NCI-H446 treated with DMSO at 0.1 percent for 48 hours (cell line): ENCODE data around the gene TUT1.
"Not testable (repeated sequence)": the region's sequence is repeated elsewhere in the genome, so short reads cannot be mapped to it uniquely, and the experiment has no call there.

Source experiments
- DNase-seq: peaks from one replicate; lab custom pipeline; 2025; lab: John Stamatoyannopoulos, UW

Gene TUT1

DNA sequence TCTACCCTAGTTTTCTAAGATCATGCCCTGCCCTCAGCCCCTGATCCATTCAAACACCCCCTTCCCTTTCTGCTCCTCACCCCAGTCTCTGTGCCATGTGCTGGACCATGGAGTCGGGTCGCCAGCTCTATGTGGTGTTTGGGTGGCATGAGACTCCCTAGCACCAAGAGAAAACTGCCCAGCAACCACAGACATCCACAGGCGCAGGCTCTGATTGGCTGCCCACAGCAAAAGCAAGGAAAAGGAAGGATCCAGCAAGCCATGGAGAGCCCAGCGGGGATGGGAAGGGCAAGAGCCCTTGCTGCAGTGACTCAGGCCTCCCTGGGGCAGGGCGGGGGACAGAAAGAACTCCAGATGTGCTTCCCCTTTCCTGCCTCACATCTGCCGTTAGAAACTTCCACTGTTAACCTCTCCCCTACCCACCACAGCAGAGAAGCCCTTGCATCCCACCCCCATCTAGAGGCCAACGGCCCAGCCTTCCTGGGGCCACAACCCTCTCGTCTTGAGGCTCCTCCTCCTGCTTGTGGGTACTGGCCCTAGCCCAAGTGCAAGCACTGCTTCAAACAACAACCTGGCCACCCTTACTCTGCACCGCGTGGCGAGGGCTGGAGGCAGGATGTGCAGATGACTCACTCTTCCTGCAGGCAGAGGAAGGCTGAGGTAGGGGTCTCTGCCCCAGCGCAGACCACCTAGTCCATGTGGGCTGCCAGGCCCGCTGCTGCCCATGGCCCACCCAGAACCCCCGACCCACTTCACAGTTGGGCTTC is 35.0 kb downstream of the TUT1 start:
- peak; percentile 51 for DNase-seq

DNA sequence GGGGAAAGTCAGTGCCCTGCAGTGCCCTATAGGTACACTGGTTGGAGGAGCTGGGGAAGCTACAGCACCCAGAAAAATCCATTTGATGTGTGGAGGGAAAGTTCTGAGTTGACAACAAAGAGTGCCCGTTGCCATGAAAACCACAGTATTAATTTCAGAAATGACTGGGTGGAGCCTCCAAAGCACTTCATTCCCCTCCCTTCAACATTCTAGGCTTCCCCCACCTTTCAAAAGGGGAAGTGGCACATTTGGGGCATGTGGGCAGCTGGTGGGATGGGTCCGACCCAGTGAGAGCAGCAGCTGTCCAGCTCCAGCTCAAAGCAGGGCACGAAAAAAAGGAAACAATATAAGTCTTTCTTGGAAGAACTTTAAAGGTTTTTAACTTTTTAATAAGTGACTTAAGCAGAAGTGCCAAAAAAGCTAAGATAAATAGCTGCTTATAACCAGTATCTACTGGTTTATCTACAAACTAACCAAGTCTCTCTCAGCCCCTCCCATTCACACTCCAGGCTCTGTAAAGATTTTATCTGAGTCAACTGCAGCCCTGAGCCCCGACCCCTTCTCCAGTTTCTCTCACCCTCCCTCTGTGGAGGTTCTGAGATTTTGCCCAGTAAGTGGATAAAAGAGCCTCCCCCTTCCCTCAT is 35.7 kb downstream of the TUT1 start:
- no peak for DNase-seq

DNA sequence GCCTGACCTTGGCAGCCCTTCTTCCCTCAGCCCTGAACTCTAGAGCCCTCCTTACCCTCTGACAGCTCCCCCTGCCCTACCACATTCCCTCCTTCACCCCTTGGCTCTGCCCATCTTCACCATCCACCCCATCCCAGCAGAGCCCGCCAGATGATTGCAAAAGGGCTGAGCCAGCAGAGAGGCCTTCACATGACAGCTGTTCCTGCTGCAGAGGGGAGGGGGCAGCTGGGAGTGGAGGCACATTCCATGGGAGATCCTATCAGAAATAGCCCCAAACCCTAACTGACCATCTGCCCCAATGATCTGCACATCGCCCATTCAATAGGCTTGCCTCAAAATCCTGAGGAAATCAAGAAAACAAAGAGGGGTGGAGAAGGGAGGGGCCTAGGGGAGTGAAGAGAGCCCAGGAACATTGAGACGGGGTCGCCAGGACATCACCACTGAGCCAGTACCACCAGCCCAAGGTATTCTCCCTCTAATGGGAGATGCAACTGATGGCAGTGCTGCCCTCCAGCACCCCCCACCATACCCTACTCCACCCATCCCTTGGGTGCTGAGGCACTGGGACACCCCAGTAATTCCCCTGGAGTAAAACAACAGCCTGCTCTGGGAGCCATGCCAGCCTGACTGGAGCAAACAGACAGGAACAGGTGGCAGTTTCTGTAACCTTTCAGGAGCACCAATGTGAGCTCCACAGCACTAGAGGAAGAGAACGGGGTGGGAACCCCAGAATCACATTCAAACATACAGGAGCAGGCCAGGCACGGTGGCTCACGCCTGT is 36.7 kb downstream of the TUT1 start:
- DNase-seq: no peak

DNA sequence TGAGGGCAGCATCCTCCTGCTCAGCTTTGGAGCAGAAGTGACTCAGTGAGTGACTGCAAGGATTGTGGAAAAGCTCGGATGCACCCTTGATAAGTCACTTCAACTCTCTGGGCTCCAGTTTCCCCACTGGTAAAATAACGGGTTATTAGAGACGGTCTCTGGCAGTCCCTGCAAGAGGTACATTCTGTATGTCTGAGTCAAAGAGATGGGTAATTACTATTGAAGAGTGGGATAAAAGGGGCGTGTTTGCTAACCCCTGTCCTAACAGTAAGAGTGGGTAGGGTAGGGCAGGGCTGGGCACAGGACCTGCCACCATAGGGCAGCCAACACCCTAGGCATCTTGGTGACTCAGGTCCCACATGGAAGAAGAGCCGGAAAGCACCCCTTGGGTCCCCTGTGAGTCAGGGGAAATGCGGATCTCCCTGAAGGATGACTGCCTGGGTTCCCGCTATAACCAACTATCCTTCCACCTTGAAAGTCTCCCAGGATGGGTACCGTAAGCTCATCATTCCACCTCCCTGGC is 37.4 kb downstream of the TUT1 start:
- no peak for DNase-seq

DNA sequence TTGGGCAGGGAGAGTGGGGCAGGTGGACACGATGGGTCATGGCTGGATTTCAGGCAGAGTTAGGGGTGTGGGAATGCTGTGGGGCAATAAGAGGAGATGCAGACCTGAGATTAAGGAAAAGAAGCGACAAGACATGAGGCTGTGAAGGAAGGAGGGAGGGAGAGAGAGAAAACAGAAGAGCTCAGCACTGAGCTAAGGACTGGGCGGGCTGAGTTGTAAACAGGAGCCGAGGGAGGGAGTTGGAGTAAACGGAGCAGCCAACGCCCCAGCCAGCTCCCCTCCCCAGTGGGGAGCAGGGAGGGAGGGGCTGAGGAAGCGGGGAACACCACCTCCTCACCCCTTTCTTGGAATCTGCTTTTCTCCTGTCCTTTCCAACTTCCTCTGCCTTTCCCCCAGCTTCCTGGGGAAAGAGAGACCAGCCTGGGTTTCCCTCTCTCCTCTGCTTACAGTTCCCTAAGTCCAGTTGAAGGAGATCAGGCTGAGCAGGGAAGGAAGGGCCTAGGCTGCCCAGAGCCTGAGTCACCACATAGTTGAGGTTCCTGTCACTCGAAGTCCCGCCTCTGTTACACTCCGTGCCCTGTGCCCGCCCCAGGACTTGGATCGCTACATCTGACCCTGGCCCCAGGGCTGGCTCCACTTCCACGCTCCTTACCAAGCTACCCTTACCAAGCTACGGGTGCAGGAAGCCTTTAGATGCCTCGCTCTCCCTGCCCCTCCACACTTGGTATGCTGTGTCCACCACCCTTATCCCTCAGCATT is 38.1 kb downstream of the TUT1 start:
- no peak for DNase-seq

DNA sequence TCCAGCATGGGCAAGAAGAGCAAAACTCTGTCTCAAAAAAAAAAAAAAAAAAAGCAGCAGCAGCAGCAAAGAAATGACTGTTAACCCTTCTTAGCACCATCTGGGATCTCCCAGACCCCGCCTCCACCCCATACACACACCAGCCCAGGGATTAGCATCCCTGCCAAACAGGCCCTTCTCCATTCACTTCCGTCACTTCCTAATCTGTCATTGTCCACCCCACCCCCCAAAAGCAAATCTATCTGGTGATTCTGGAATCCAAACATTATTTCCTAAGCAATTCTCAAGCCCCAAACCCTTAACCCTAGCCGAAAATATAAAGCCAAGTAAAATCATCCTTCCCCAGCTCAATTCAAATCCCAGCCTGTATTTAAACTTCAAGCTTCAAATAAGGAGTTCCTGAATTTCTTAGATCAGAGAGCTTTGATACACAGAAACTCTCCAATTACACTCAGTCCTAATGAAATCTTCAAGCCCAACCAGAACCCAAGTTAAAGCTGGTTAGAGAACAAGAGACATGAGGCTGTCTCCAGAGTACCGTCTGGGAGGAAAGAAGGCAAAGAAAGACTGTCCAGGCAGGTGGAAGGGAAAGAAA is 38.7 kb downstream of the TUT1 start:
- DNase-seq: peak; percentile 39

DNA sequence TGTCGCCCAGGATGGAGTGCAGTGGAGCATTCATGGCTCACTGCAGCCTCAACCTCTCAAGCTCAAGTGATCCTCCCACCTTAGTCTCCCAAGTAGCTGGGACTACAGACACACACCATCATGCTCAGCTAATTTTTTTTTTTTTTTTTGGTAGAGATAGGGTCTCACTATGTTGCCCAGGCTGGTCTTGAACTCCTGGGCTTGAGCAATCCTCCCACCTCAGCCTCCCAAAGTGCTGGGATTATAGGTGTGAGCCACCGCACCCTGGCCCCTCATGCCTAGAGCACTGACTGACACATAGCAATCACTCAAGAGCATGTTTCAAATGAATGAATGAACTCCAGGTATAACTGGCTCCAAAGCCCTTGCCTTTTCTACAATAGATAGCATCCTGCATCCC is 40.8 kb downstream of the TUT1 start:
- not testable (repeated sequence) for DNase-seq

DNA sequence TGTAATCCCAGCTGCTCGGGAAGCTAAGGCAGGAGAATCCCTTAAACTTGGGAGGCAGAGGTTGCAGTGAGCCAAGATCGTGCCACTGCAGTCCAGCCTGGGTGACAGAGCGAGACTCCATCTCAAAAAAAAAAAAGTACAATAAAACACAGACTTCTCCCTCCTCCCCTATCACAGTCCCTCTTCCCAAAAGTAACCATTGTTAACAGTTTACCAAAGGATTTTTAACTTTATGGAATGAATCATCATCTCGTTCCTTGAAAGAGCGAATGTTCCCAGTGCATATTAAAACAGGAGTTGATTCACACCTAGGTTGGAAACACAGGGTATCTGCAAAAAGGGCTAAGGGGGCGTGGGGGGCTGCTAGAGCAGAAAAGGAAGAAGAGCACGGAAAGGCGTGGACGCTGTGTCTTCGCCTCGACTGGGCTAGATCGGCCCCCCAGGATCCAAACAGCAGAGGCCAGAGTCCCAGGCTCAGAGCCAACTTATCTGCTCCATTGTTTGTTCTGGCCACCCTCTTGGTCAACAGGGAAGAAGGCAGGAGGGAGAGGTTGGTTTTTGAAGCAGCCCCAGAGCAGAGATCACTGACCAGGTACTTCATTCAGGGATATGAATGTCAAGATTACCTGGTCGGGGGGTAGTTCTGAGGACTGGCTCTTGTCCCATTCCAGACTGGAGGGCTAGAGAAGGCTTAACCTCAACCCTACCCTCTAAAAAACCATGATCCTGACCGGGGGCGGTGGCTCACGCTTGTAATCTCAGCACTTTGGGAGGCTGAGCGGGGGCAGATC is 42.6 kb downstream of the TUT1 start:
- no peak for DNase-seq

DNA sequence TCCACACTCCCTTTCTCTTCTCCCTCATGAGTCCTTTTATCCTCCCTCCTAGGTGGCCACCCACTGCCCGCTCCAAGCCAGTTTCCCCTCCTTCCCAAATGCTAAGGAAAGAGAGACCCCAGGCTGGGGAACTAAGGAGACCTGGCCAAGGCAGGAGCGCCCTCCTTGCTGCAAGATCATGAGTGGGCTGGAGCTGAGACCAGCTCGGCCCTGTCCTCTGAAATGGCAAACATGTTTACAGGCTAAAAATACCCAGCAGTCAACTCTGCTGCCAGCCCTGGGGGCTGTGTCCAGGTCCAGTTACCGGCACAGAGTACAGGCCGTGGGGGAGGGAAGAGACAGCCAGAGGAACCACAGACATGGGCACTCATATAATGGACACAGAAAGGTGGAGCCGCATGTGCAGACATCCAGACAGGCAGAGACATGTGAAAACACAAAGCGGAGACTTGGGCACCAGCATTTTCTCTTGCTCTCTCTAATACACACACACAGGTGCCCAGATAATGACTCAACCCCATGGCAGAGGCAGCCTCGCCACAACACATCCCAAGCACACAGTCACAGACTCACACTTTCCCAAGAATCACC is 43.5 kb downstream of the TUT1 start:
- DNase-seq: no peak

DNA sequence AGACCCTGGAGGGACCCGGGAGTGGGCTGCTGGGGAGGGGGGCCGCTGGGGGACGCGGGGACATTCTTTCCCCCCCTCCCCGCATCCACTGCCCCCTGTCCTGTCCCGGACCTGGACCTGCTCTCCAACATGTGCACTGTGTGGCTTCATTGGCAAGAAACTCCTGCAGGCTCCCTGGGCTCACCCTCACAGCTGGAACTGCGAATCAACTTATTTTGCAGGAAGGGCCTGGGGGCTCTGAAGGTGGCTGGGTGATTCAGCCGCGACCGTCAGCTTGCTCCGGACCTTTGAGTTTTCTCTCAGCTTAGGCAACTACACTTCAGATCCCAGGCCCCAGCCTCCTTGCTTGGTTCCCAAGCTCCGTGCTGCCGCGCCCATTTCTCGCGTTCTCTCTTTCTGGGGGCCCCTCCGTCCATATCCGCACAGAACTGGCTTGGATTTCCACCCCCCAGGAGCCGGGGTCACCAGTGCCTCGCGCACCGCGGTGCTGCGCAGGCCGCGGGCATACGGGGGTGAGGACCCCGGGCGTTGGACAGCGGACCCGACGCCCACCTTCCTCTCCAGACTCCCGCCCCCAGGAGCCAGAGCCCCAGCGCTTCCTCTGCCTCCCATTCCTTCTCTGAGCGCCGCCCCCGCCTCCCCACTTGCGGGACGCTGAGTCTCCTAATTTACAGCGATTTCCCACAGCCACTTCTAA is 44.2 kb downstream of the TUT1 start:
- no peak for DNase-seq

DNA sequence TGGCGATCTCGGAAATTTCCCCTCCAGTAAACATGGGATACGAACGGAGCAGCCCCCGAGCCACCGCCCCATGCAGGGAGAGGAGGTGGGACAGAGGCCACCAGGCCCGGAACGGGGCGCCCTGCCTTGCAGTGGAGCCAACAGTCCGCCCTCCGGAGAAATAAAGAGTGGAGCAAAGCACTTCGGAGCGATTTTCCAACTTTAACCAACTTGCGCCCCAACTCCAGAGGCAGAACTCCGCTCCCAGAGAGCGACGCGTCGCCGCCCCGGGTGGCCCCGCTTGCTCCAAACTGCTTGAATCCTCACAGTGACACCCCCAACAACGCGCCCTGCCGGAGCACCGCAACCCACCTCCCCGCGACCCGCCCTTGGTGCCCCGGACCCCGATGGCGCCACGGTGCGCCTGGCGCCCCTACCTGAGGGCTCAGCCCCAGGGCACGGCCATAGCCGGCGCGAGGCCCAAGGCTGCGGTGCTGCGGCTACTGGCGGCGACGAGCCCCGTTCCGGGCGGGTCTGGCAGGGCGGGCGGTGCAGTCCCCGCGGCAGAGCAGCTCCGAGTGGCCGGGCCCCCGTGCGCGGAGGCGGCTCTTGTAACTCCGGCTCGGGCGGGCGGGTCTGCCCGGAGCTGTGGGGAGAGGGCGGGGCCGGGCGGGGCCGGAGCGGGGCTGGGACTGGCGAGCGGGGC is 44.9 kb downstream of the TUT1 start, which contains the start of gene AHNAK:
TSS of gene AHNAK (minus strand) at position 563 of the 685 bp plus-strand sequence. CDS start 10,708 bp downstream, outside the sequence.
- no peak for DNase-seq

DNA sequence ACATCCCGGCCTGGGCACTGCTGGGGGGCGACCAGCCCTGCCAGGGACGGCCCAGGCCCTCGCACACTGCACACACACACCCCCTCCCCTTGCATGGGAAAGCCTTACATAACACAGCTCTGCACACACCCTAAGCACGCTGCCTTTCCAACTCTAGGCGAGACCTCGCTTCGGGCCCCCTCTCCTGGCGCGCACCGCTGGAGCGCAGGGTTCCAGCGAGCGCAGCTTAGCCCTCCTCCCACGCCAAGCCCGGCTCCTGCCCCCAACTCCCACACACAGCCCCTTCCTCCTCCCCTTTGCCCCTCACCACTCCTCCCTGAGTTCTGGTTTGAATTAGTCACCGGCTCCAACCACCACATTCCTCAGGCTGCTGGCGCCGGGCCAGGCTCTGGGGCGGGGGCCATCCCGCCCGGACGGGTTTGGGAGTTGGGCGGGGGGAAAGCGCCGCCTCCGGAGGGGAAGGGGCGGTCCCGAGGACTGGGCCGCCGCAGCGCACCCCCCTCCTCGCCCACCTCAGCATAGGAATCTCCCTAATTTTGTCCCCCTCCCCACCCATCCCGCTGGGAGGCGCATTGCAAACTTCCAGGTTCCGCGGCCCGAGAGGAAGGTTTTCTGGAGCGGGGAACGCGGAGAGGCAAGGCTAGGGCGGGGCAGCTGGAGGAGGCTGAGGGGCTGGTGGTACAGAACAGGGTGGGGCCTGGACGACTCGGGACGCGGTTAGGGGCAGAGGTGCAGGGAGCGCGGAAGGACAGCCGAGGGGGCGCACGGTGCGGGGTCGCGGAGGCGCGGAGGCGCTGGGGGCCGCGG is 45.7 kb downstream of the TUT1 start:
- no peak for DNase-seq

DNA sequence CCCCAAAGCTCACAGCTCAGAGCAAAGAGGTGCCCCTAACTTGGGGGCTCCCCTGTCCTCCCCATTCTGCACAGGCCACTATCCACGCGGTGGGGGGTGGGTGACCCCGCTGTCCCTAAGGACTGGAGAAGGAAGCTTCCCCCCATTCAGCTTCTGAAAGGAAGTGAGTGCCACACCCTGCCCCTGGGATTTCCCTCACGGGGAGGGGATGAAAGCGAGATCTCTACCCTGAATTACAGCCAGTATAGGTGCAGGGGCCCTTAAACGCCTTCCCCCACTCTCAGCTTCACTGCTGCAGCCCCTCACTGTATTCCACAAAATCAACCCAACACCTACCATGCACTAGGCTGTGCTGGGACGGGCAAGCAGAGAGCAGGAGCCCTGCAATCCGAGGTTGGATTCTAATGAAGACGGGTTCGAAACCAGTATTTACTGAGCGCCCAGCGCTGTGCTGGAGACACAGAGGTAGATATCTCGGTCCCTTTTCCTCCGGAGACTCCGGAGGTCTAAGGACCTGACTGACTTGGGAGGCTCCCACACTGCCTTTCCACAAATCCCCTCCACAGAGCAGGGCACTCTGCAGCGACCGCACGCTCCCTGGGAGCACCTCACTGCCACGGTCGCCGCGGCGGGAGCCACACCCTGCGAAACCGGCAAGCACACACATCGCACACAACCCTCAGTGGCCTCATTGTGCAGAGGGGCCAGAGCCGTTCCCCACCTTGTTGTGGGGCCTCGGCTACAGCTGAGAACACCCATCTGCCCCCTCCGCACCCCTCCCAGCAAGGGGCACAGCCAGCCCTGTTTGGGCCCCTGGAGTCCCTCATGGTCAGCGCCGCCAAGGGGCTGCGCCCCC is 46.5 kb downstream of the TUT1 start:
- DNase-seq: no peak

DNA sequence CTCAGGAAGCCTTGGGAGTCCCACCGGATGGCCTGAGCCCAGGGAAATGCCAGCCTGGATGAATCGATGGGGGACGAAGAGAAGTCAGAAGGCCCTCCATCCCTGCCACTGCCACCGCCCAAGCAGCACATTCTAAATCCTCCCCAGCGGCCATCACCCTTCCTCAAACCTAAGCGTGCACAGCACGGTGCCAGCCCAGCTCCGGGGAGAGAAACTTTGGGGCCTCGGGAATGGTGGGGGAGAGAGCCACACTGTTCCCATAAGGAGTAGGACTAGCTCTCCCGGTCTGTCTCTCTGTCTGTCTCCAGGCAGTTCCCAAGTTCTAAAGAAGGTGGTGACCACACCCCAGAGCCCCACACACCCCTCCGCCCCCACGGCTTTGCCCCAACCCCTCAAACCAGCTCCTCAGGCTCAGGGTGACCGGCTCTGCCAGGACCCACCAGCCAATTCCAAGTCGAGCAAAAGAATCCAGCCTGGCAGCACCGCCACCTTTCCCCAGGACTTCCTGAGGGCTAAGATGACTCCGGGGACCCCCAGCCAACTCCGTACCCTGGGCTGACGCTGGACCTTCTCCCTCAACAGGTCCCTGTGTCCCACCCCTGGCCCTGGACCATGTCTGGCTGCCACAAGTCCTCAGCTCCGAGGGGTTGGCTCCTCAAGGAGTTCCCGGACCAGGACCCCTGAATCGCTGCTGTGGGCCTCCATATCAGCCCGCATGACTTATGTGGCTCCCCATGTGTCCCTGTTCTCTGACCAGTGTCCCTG is 47.5 kb downstream of the TUT1 start:
- no peak for DNase-seq

DNA sequence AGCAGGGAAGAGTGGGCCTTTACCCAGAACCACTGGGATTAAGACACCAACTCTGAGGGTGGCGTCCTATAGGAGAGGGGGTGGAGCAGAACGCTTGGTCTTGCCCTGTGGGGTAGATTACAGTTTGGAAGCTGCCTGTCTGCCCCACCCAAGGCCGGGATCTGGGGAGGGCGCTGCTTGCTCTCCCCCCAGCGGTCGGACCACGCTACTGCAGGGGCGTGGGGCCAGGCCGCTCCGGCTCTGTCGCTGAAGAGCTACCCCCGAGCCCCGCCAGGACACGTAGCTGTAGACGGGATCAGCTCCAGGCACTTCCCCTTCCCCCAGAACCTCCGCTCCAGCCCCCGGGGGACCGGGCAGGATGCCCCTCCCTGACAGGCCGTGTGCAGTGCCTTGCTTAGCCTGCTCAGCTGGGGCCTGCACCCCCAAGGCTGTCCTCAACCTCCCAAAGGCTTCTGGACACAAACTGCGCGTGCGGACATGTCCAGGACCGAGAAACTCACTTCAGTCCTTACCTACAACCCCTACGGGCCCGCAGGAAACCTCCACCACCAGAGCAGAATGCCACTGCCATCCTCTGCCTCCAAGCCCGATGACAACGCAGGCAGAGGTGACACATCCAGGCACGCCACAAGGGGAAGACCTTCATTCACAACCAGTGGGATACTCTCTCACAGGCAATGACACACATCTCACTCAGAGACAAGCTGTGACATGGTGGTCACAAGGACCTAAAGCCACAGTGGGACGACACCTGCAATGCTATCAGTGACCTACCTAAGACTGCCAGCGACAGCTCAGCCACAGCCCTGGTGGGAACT is 48.4 kb downstream of the TUT1 start:
- peak; percentile 22 for DNase-seq
